Kidney tubule cell (primary cell): ENCODE data around the gene NOP58.
"Not testable (repeated sequence)": the region's sequence is repeated elsewhere in the genome, so short reads cannot be mapped to it uniquely, and the experiment has no call there.

Source experiments
- DNase-seq: peaks from one replicate; pipeline ENCODE4 v3.0.0-alpha.2; 2018; ENCODE audit warnings: low spot score

The NOP58 gene

GRCh38 chr2:202307690-202308089 lies 42.1 kb downstream of the NOP58 start:
- DNase-seq: no peak

GRCh38 chr2:202311823-202312388 lies 46.3 kb downstream of the NOP58 start:
- DNase-seq: no peak

GRCh38 chr2:202314116-202314515 lies 48.6 kb downstream of the NOP58 start:
- no peak for DNase-seq

GRCh38 chr2:202317080-202317857 lies 51.7 kb downstream of the NOP58 start:
- DNase-seq: peak; percentile 80

GRCh38 chr2:202320362-202320761 lies 54.8 kb downstream of the NOP58 start:
- not testable (repeated sequence) for DNase-seq

- no peak for DNase-seq
Observed at GRCh38 chr2:202322435-202322834, 56.9 kb downstream of the NOP58 start.

- DNase-seq: no peak
Observed at GRCh38 chr2:202327858-202328257, 62.3 kb downstream of the NOP58 start.

- peak; percentile 58 for DNase-seq
Observed at GRCh38 chr2:202335791-202336467, 70.4 kb downstream of the NOP58 start.

GRCh38 chr2:202337151-202337550 lies 71.6 kb downstream of the NOP58 start:
- peak; percentile 60 for DNase-seq

GRCh38 chr2:202337706-202338346 lies 72.3 kb downstream of the NOP58 start:
- DNase-seq: no peak

GRCh38 chr2:202339071-202339870 lies 73.7 kb downstream of the NOP58 start:
- DNase-seq: peak; percentile 13

GRCh38 chr2:202344178-202344577 lies 78.6 kb downstream of the NOP58 start:
- DNase-seq: no peak

- no peak for DNase-seq
Observed at GRCh38 chr2:202346180-202346579, 80.6 kb downstream of the NOP58 start.
